ENCODE measurements around the gene FAH.

The FAH gene

DNA sequence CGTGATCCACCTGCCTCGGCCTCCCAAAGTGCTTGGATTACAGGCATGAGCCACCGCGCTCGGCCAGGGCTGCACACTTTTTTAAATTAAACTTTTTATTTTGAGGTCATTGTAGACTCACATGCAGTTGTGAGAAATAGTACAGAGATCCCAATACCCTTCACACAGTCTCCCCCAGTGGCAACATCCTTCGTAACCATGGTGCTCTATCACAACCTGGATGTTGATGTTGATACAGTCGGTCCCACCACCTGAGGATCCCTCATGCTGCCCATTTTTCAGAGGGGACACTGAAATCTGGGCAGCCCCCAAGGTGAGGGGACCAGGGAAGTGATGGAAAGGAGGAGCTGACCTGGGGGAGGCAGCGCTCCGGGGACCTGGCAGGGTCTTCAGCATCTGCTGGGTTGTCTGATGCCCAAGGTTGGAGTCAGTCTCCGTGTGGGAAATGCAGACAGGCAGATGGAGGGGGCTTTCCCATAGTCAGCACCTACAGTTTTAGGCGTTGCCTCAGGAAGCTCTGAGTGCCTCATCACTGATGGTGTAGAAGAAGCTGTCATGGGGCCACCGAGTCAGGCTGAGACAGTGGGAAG, 17.1 kb downstream of the FAH start:
- Histone ChIP-seq H3K9ac (ENCODE audit: low read depth in 1 of 2, low read length in 2 of 2) (no peak overlapping the region), H3K9me3 (ENCODE audit: control insufficient read depth in 2 of 2, low read length in 2 of 2) (no peaks in the 10 kb centered on the region), H3K27ac (ENCODE audit: low read depth in 2 of 2, low read length in 2 of 2) (no peak overlapping the region), H3K4me1 (ENCODE audit: control insufficient read depth in 2 of 2, insufficient read depth in 2 of 2, low read length in 2 of 2) (no peaks in the 10 kb centered on the region), H3K27me3 (ENCODE audit: control insufficient read depth in 2 of 2, insufficient read depth in 2 of 2, low read length in 2 of 2) (no peaks in the 10 kb centered on the region), H3K4me3 (ENCODE audit: low read length in 2 of 2) (no peak overlapping the region), H3K36me3 (ENCODE audit: control insufficient read depth in 2 of 2, insufficient read depth in 2 of 2, low read length in 2 of 2) (peaks cover 0 to 10% of the 10 kb centered on the region in 2 donors)

GRCh38 chr15:80170596-80170995, 17.8 kb downstream of the FAH start:
- H3K4me3 ChIP-seq (ENCODE audit: low read length in 2 of 2) = no peak overlapping the region
- no peaks in the 10 kb centered on the region for H3K9me3 ChIP-seq (ENCODE audit: control insufficient read depth in 2 of 2, low read length in 2 of 2)
- H3K36me3 ChIP-seq (ENCODE audit: control insufficient read depth in 2 of 2, insufficient read depth in 2 of 2, low read length in 2 of 2) = peaks cover 0 to 14% of the 10 kb centered on the region in 2 donors
- H3K9ac ChIP-seq (ENCODE audit: low read depth in 1 of 2, low read length in 2 of 2) = no peak overlapping the region
- H3K27me3 ChIP-seq (ENCODE audit: control insufficient read depth in 2 of 2, insufficient read depth in 2 of 2, low read length in 2 of 2) = no peaks in the 10 kb centered on the region
- no peak overlapping the region for H3K27ac ChIP-seq (ENCODE audit: low read depth in 2 of 2, low read length in 2 of 2)
- H3K4me1 ChIP-seq (ENCODE audit: control insufficient read depth in 2 of 2, insufficient read depth in 2 of 2, low read length in 2 of 2) = no peaks in the 10 kb centered on the region

DNA sequence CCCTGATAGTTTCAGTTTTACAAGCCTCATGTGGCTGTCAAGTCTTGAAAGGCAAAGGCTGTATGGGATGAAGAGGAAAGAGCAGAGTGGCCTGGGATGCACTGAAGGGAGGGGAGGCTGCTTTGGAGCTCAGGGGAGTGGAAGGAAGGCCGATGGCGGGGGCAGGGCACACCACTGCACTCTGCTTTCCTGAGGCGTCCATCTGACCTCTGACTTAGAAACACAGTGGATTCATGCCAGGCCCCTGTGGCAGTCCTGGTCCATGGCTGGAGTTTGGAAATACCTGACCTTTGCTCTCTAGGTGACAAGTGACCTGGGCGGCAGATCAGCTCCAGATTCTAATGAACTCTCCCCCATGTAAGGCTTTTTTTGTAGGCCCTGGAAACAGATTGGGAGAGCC, 19.0 kb downstream of the FAH start:
- Histone ChIP-seq H3K27me3 (ENCODE audit: control insufficient read depth in 2 of 2, insufficient read depth in 2 of 2, low read length in 2 of 2) (no peaks in the 10 kb centered on the region), H3K9me3 (ENCODE audit: control insufficient read depth in 2 of 2, low read length in 2 of 2) (no peaks in the 10 kb centered on the region), H3K9ac (ENCODE audit: low read depth in 1 of 2, low read length in 2 of 2) (no peak overlapping the region), H3K4me1 (ENCODE audit: control insufficient read depth in 2 of 2, insufficient read depth in 2 of 2, low read length in 2 of 2) (no peaks in the 10 kb centered on the region), H3K4me3 (ENCODE audit: low read length in 2 of 2) (no peak overlapping the region), H3K27ac (ENCODE audit: low read depth in 2 of 2, low read length in 2 of 2) (no peak overlapping the region), H3K36me3 (ENCODE audit: control insufficient read depth in 2 of 2, insufficient read depth in 2 of 2, low read length in 2 of 2) (peaks cover 0 to 15% of the 10 kb centered on the region in 2 donors)

- no peak overlapping the region for H3K4me3 ChIP-seq (ENCODE audit: low read length in 2 of 2)
- H3K9ac ChIP-seq (ENCODE audit: low read depth in 1 of 2, low read length in 2 of 2) = no peak overlapping the region
- no peak overlapping the region for H3K27ac ChIP-seq (ENCODE audit: low read depth in 2 of 2, low read length in 2 of 2)
- H3K36me3 ChIP-seq (ENCODE audit: control insufficient read depth in 2 of 2, insufficient read depth in 2 of 2, low read length in 2 of 2) = peaks cover 0 to 21% of the 10 kb centered on the region in 2 donors
- H3K4me1 ChIP-seq (ENCODE audit: control insufficient read depth in 2 of 2, insufficient read depth in 2 of 2, low read length in 2 of 2) = no peaks in the 10 kb centered on the region
- H3K9me3 ChIP-seq (ENCODE audit: control insufficient read depth in 2 of 2, low read length in 2 of 2) = no peaks in the 10 kb centered on the region
- H3K27me3 ChIP-seq (ENCODE audit: control insufficient read depth in 2 of 2, insufficient read depth in 2 of 2, low read length in 2 of 2) = no peaks in the 10 kb centered on the region
Observed at GRCh38 chr15:80172401-80172800, 19.6 kb downstream of the FAH start.

- H3K27ac ChIP-seq (ENCODE audit: low read depth in 2 of 2, low read length in 2 of 2) = no peak overlapping the region
- no peak overlapping the region for H3K4me3 ChIP-seq (ENCODE audit: low read length in 2 of 2)
- peaks cover 0 to 19% of the 10 kb centered on the region in 2 donors for H3K36me3 ChIP-seq (ENCODE audit: control insufficient read depth in 2 of 2, insufficient read depth in 2 of 2, low read length in 2 of 2)
- no peaks in the 10 kb centered on the region for H3K27me3 ChIP-seq (ENCODE audit: control insufficient read depth in 2 of 2, insufficient read depth in 2 of 2, low read length in 2 of 2)
- H3K4me1 ChIP-seq (ENCODE audit: control insufficient read depth in 2 of 2, insufficient read depth in 2 of 2, low read length in 2 of 2) = no peaks in the 10 kb centered on the region
- H3K9me3 ChIP-seq (ENCODE audit: control insufficient read depth in 2 of 2, low read length in 2 of 2) = no peaks in the 10 kb centered on the region
- no peak overlapping the region for H3K9ac ChIP-seq (ENCODE audit: low read depth in 1 of 2, low read length in 2 of 2)
Observed at GRCh38 chr15:80173022-80173759, 20.4 kb downstream of the FAH start.

DNA sequence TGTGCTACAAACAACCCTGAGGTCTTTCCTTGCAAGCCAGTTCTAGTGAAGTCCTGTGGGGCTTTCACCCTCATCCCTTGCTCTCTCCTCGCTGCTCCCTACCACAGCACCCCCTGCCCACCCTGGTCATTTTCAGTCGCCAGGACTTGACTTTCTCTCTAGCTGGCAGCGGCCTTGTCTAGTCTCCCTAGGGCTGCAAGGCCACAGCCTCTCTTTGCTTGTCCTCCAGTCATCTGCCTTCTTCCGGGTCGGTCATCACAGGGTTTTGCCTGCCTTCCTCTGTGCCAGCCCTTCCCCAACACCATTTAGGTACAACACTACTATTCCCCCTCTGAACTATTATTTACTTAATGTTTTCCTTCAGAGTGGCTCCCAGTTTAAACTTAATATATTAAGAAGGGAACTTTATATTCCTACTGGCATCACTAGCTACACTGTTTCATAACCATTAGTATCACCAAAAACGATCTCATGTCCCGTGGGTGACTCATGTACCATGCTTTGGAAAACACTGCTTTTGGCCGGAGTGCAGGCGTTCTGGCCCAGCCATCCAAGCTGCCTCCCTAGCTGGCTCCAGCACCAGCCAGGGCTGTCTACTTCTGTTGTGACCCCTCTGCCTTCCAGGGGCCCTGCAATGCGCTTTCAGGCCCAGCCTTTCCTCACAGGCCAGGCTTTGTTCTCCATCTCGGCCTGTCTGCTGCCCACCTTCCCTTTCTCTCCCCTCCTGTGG, 21.4 kb downstream of the FAH start:
- Histone ChIP-seq H3K9ac (ENCODE audit: low read depth in 1 of 2, low read length in 2 of 2) (no peak overlapping the region), H3K4me1 (ENCODE audit: control insufficient read depth in 2 of 2, insufficient read depth in 2 of 2, low read length in 2 of 2) (no peaks in the 10 kb centered on the region), H3K9me3 (ENCODE audit: control insufficient read depth in 2 of 2, low read length in 2 of 2) (no peaks in the 10 kb centered on the region), H3K36me3 (ENCODE audit: control insufficient read depth in 2 of 2, insufficient read depth in 2 of 2, low read length in 2 of 2) (peaks cover 0 to 19% of the 10 kb centered on the region in 2 donors), H3K4me3 (ENCODE audit: low read length in 2 of 2) (no peak overlapping the region), H3K27ac (ENCODE audit: low read depth in 2 of 2, low read length in 2 of 2) (no peak overlapping the region), H3K27me3 (ENCODE audit: control insufficient read depth in 2 of 2, insufficient read depth in 2 of 2, low read length in 2 of 2) (no peaks in the 10 kb centered on the region)

GRCh38 chr15:80175436-80175835, 22.6 kb downstream of the FAH start:
- Histone ChIP-seq H3K27me3 (ENCODE audit: control insufficient read depth in 2 of 2, insufficient read depth in 2 of 2, low read length in 2 of 2) (no peaks in the 10 kb centered on the region), H3K27ac (ENCODE audit: low read depth in 2 of 2, low read length in 2 of 2) (no peak overlapping the region), H3K4me1 (ENCODE audit: control insufficient read depth in 2 of 2, insufficient read depth in 2 of 2, low read length in 2 of 2) (no peaks in the 10 kb centered on the region), H3K4me3 (ENCODE audit: low read length in 2 of 2) (no peak overlapping the region), H3K9ac (ENCODE audit: low read depth in 1 of 2, low read length in 2 of 2) (no peak overlapping the region), H3K36me3 (ENCODE audit: control insufficient read depth in 2 of 2, insufficient read depth in 2 of 2, low read length in 2 of 2) (peaks cover 6 to 23% of the 10 kb centered on the region in 2 donors), H3K9me3 (ENCODE audit: control insufficient read depth in 2 of 2, low read length in 2 of 2) (no peaks in the 10 kb centered on the region)

- peaks cover 9 to 26% of the 10 kb centered on the region in 2 donors for H3K36me3 ChIP-seq (ENCODE audit: control insufficient read depth in 2 of 2, insufficient read depth in 2 of 2, low read length in 2 of 2)
- no peaks in the 10 kb centered on the region for H3K4me1 ChIP-seq (ENCODE audit: control insufficient read depth in 2 of 2, insufficient read depth in 2 of 2, low read length in 2 of 2)
- H3K9me3 ChIP-seq (ENCODE audit: control insufficient read depth in 2 of 2, low read length in 2 of 2) = no peaks in the 10 kb centered on the region
- H3K27ac ChIP-seq (ENCODE audit: low read depth in 2 of 2, low read length in 2 of 2) = no peak overlapping the region
- no peak overlapping the region for H3K9ac ChIP-seq (ENCODE audit: low read depth in 1 of 2, low read length in 2 of 2)
- no peak overlapping the region for H3K4me3 ChIP-seq (ENCODE audit: low read length in 2 of 2)
- no peaks in the 10 kb centered on the region for H3K27me3 ChIP-seq (ENCODE audit: control insufficient read depth in 2 of 2, insufficient read depth in 2 of 2, low read length in 2 of 2)
Observed at GRCh38 chr15:80176443-80176842, 23.6 kb downstream of the FAH start.

DNA sequence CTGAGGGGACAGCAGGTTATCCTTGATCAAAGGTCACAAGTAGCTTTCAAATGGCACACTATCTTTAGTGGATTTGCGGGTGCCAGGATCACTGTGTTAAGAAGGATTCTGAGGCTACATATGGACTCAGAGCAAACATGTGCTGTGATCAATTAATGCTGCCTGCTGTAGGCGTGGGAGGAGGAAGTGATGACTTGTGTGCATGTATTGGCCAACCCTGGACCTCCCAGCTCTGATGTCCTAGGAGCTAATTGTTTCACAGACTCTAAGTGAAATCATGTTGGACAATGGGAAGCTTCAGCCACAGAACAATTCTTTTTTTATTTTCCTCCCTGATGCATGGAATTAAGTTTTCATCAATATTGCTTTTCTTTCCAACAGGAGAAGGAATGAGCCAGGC, 24.4 kb downstream of the FAH start:
- Histone ChIP-seq H3K4me1 (ENCODE audit: control insufficient read depth in 2 of 2, insufficient read depth in 2 of 2, low read length in 2 of 2) (no peaks in the 10 kb centered on the region), H3K27me3 (ENCODE audit: control insufficient read depth in 2 of 2, insufficient read depth in 2 of 2, low read length in 2 of 2) (no peaks in the 10 kb centered on the region), H3K36me3 (ENCODE audit: control insufficient read depth in 2 of 2, insufficient read depth in 2 of 2, low read length in 2 of 2) (peaks cover 9 to 31% of the 10 kb centered on the region in 2 donors), H3K4me3 (ENCODE audit: low read length in 2 of 2) (no peak overlapping the region), H3K27ac (ENCODE audit: low read depth in 2 of 2, low read length in 2 of 2) (no peak overlapping the region), H3K9me3 (ENCODE audit: control insufficient read depth in 2 of 2, low read length in 2 of 2) (no peaks in the 10 kb centered on the region), H3K9ac (ENCODE audit: low read depth in 1 of 2, low read length in 2 of 2) (no peak overlapping the region)

DNA sequence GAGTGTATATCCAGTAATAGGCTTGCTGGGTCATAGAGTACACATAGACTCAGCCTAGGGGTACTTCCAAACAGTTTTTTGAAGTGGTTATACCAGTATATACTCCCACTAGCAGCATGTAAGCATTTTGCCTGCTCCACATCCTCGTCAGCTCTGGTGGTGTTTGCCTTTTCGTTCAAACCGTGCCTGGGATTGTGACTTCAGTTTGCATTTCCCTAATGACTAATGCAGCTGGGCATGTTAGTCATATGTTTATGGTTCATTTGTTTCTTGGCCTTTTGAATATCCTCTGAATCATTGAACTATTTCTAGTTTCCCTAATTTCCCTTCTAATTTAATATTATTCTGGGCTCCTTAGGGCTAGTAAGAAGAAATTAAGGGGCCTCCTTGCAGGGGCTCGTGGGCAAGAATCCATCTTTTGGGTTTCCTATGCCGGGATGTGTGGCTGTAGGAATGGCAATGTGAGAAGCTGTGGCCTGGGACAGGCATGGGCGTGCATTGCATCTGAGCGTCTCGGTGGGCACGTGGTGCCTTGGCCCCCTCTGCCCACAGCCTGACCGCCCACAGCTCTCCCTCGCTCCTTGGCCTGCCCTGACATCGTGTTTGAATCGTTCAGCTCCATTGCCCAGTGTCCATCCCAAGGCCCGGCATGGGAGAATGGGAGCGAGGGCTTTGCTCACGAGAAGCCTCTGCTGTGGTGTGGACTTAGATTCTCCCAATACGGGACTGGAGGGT, 26.4 kb downstream of the FAH start:
- no peak overlapping the region for H3K9ac ChIP-seq (ENCODE audit: low read depth in 1 of 2, low read length in 2 of 2)
- no peaks in the 10 kb centered on the region for H3K9me3 ChIP-seq (ENCODE audit: control insufficient read depth in 2 of 2, low read length in 2 of 2)
- H3K36me3 ChIP-seq (ENCODE audit: control insufficient read depth in 2 of 2, insufficient read depth in 2 of 2, low read length in 2 of 2) = peaks cover 9 to 31% of the 10 kb centered on the region in 2 donors
- H3K4me1 ChIP-seq (ENCODE audit: control insufficient read depth in 2 of 2, insufficient read depth in 2 of 2, low read length in 2 of 2) = no peaks in the 10 kb centered on the region
- H3K27ac ChIP-seq (ENCODE audit: low read depth in 2 of 2, low read length in 2 of 2) = peak overlapping the region in 1 of 2 donors; percentile 8
- H3K27me3 ChIP-seq (ENCODE audit: control insufficient read depth in 2 of 2, insufficient read depth in 2 of 2, low read length in 2 of 2) = no peaks in the 10 kb centered on the region
- H3K4me3 ChIP-seq (ENCODE audit: low read length in 2 of 2) = no peak overlapping the region
